PC-3 (cell line): ENCODE data around the gene ATP6AP1. TPM values are rescaled to one million over a fixed set of nuclear protein-coding genes. Genes with fewer than 3 reads are reported as not detected.

Source experiments
- ATAC-seq: fragments of 200-7000 bp; cut with Tn5 transposase; 2 replicates; pipeline ENCODE4 v1.9.1; 2020; ENCODE audit warnings: mild to moderate bottlenecking, moderate library complexity
- BruUV-seq: library from RNA; stranded (reverse); fragments of 400-500 nt; replicated peaks from 2 replicates; lab custom pipeline; 2021; lab: Mats Ljungman, UMichigan
- CTCF ChIA-PET: fragments of 300-600 bp; sonication (Branson Sonifier 250); formaldehyde crosslinking; loops from one replicate; lab custom pipeline; 2022; ENCODE audit warnings: antibody characterized with exemption; lab: Charles Lee
- POLR2A ChIA-PET: fragments of 300-600 bp; sonication (Branson Sonifier 250); formaldehyde crosslinking; loops from one replicate; lab custom pipeline; 2022; ENCODE audit warnings: antibody characterized with exemption; ENCODE audit not compliant: unreplicated experiment; lab: Charles Lee
- DNase-seq: peaks from one replicate; pipeline ENCODE4 v3.0.0-alpha.2; 2015
- H2AFZ ChIP-seq: fragments of 300-600 bp; sonication (generic); 2 replicates; pipeline ENCODE4 v1.6.0; 2016; ENCODE audit warnings: antibody characterized with exemption, low read length
- H3F3A ChIP-seq: fragments of 300-600 bp; sonication (generic); one replicate; pipeline ENCODE4 v1.6.0; 2017; ENCODE audit warnings: antibody characterized with exemption, low read length, control low read depth, mild to moderate bottlenecking; ENCODE audit not compliant: unreplicated experiment
- H3K27ac ChIP-seq: fragments of 300-600 bp; sonication (generic); 2 replicates; pipeline ENCODE4 v1.5.1; 2016; ENCODE audit warnings: mild to moderate bottlenecking, low read length
- H3K27me3 ChIP-seq: fragments of 300-600 bp; sonication (generic); 2 replicates; pipeline ENCODE4 v1.6.1; 2016; ENCODE audit warnings: low read length, mixed read lengths
- H3K36me3 ChIP-seq: fragments of 300-600 bp; sonication (generic); 2 replicates; pipeline ENCODE4 v1.6.1; 2016; ENCODE audit warnings: low read depth, mixed run types, low read length, mixed read lengths
- H3K4me1 ChIP-seq: fragments of 300-600 bp; sonication (generic); 2 replicates; pipeline ENCODE4 v1.5.1; 2016; ENCODE audit warnings: low read length; ENCODE audit not compliant: insufficient read depth
- H3K4me2 ChIP-seq: fragments of 300-600 bp; sonication (generic); 2 replicates; pipeline ENCODE4 v1.6.0; 2016; ENCODE audit warnings: low read length
- H3K4me3 ChIP-seq: fragments of 300-600 bp; sonication (generic); 2 replicates; pipeline ENCODE4 v1.5.1; 2016; ENCODE audit warnings: mild to moderate bottlenecking, low read length, mixed read lengths
- H3K79me2 ChIP-seq: fragments of 300-600 bp; sonication (generic); 2 replicates; pipeline ENCODE4 v1.6.1; 2017; ENCODE audit warnings: low read length, mixed read lengths
- H3K9ac ChIP-seq: fragments of 300-600 bp; sonication (generic); 2 replicates; pipeline ENCODE4 v1.6.0; 2016; ENCODE audit warnings: mild to moderate bottlenecking, low read length
- H3K9me2 ChIP-seq: fragments of 300-600 bp; sonication (generic); replicated peaks from 2 replicates; pipeline ENCODE4 v1.6.1; 2016; ENCODE audit warnings: mixed run types, low read length, mixed read lengths
- H3K9me3 ChIP-seq: fragments of 300-600 bp; sonication (generic); 2 replicates; pipeline ENCODE4 v1.6.1; 2016; ENCODE audit warnings: low read length, mixed read lengths
- H4K20me1 ChIP-seq: fragments of 300-600 bp; sonication (generic); 2 replicates; pipeline ENCODE4 v1.6.1; 2016; ENCODE audit warnings: low read length, mixed read lengths
- EZH2 ChIP-seq: fragments of 300-600 bp; sonication (generic); IDR thresholded peaks from one replicate; pipeline ENCODE4 v1.6.1; 2017; ENCODE audit warnings: antibody characterized with exemption, mild to moderate bottlenecking, low read length; ENCODE audit not compliant: unreplicated experiment
- EZH2phosphoT487 ChIP-seq: fragments of 300-600 bp; sonication (generic); IDR thresholded peaks from 2 replicates; pipeline ENCODE4 v1.6.1; 2018; ENCODE audit warnings: mild to moderate bottlenecking, antibody characterized with exemption, low read length, borderline replicate concordance
- intact Hi-C: fragments of 100-400 bp; cut with micrococcal nuclease; formaldehyde crosslinking; loops from 2 replicates; pipeline ENCODE4 v1.9.0; 2023
- total RNA-seq: library from RNA; depleted of rRNA; stranded (reverse); fragments of >200 nt; gene quantifications from 2 replicates; pipeline ENCODE4 v1.2.3, GENCODE V29; 2014
- TF ChIP-seq, protein P1 (sequence below): fragments of 300-600 bp; sonication (generic); conservative IDR thresholded peaks from 2 replicates; pipeline ENCODE4 v1.5.1; 2017; ENCODE audit warnings: antibody characterized with exemption, low read depth, mild to moderate bottlenecking, low read length

The ATP6AP1 gene
- total RNA-seq, 1 experiment from 2014 or later, result 68.7 TPM

DNA sequence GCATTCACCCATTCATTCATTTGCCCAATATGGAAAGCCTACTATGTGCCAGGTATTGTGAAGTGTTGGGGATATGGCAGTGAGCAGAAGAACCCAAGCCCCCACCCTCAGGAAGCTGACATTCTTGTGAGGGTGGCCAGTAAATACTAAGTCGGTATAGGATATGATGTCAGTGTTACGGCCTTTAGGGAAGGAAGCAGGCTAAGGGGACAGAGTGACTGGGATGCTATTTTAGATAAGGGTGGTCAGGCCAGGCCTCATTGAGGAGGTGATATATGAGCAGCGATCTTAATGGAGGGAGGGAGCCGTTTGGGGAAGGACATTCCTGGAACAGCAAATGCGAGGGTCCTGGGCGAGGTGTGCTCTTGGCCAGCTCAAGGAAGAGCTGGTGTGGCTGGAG, 2.0 kb downstream of the ATP6AP1 start:
- Histone ChIP-seq H3K4me3 (no peak overlapping the region), H3K9me3 (no peaks in the 10 kb centered on the region), H3K27me3 (no peaks in the 10 kb centered on the region), H3K4me2 (peak overlapping the region; percentile 12; the same call in 1 of the 2 replicates), H3K9me2 (no peaks in the 10 kb centered on the region), H2AFZ (no peak overlapping the region), H3K79me2 (peaks cover 27% of the 10 kb centered on the region), H3F3A (no peaks in the 10 kb centered on the region), H3K36me3 (no peaks in the 10 kb centered on the region; the same call in 1 of the 2 replicates), H3K4me1 (peaks cover 23% of the 10 kb centered on the region), H3K9ac (no peak overlapping the region), H4K20me1 (no peaks in the 10 kb centered on the region), H3K27ac (no peak overlapping the region)
- ATAC-seq (no peak), DNase-seq (no peak)
- CTCF ChIA-PET, result no interaction called here
- BruUV-seq, result no TSS peak
- intact Hi-C loops, result no loop called here
- no peak for TF ChIP-seq EZH2
- no peak for TF ChIP-seq EZH2phosphoT487
- TF ChIP-seq, protein P1, sequence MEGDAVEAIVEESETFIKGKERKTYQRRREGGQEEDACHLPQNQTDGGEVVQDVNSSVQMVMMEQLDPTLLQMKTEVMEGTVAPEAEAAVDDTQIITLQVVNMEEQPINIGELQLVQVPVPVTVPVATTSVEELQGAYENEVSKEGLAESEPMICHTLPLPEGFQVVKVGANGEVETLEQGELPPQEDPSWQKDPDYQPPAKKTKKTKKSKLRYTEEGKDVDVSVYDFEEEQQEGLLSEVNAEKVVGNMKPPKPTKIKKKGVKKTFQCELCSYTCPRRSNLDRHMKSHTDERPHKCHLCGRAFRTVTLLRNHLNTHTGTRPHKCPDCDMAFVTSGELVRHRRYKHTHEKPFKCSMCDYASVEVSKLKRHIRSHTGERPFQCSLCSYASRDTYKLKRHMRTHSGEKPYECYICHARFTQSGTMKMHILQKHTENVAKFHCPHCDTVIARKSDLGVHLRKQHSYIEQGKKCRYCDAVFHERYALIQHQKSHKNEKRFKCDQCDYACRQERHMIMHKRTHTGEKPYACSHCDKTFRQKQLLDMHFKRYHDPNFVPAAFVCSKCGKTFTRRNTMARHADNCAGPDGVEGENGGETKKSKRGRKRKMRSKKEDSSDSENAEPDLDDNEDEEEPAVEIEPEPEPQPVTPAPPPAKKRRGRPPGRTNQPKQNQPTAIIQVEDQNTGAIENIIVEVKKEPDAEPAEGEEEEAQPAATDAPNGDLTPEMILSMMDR, result no peak
- POLR2A ChIA-PET, result no interaction called here

DNA sequence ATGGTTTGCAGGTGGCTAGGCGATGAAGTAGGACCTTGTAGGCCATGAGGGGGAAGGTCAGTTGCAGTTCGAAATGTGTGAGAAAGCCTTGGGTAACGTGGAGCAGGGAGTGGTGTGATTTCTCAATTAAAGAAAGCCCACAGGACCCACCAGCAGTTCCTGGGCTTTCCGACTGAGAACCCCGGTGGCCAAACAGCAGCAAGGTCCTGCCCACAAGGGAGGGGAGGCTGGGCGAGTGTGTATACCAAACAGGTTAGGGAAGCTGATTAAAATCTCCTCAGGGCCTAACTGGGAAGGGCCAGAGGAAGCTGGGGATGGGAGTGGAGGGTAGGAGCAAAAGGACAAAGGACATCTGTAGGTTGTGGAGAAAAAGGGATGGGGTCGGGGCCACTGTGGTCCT, 2.4 kb downstream of the ATP6AP1 start:
- POLR2A ChIA-PET, result no interaction called here
- Histone ChIP-seq H3K36me3 (no peaks in the 10 kb centered on the region; the same call in 1 of the 2 replicates), H3K9me3 (no peaks in the 10 kb centered on the region)

DNA sequence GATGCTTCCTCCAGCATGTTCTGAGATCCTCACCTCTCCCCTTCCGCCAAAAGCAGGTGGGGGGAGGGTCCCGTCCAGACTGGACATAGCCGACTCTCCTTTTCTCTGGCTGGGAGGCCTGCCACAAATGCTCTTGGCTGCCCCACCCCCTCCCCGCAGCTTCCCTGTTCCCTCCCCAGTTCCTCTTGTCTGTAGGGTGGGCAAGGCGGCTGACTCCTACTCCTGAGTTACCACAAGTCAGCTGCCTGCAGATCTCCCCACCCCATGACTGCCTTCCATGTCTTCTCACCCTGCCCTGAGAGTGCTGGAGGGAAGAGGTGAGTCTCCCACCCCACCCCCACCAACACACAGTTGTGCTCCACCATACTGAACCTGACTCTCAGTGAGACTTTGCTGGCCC, 2.9 kb downstream of the ATP6AP1 start:
- Histone ChIP-seq H3K9me2 (no peaks in the 10 kb centered on the region), H3K9me3 (no peaks in the 10 kb centered on the region), H3K27me3 (no peaks in the 10 kb centered on the region), H4K20me1 (no peaks in the 10 kb centered on the region), H3F3A (no peaks in the 10 kb centered on the region), H3K4me1 (peaks cover 23% of the 10 kb centered on the region), H3K27ac (no peak overlapping the region), H2AFZ (no peak overlapping the region), H3K79me2 (peaks cover 27% of the 10 kb centered on the region), H3K9ac (no peak overlapping the region), H3K4me3 (no peak overlapping the region), H3K4me2 (no peak overlapping the region), H3K36me3 (no peaks in the 10 kb centered on the region; the same call in 1 of the 2 replicates)
- TF ChIP-seq EZH2phosphoT487 (no peak), EZH2 (no peak)
- TF ChIP-seq, protein P1, result no peak
- intact Hi-C loops, result no loop called here
- no peak for DNase-seq
- no peak for ATAC-seq
- no TSS peak for BruUV-seq
- ChIA-PET CTCF (no interaction called here), POLR2A (no interaction called here)

More for the DNA sequence above, 2.4 kb downstream of the ATP6AP1 start:
- no peak for TF ChIP-seq EZH2phosphoT487
- no peak for TF ChIP-seq EZH2
- TF ChIP-seq, protein P1, result no peak
- Histone ChIP-seq H3F3A (no peaks in the 10 kb centered on the region), H3K4me1 (peaks cover 23% of the 10 kb centered on the region), H3K27me3 (no peaks in the 10 kb centered on the region), H3K9ac (no peak overlapping the region), H2AFZ (no peak overlapping the region), H3K27ac (no peak overlapping the region), H3K4me2 (peak overlapping the region; percentile 12; the same call in 1 of the 2 replicates), H3K4me3 (no peak overlapping the region), H3K9me2 (no peaks in the 10 kb centered on the region), H3K79me2 (peaks cover 27% of the 10 kb centered on the region), H4K20me1 (no peaks in the 10 kb centered on the region)
- DNase-seq (peak; percentile 20), ATAC-seq (no peak)
- intact Hi-C loops, result no loop called here
- CTCF ChIA-PET, result no interaction called here
- no TSS peak for BruUV-seq
